DMS53 treated with DMSO at 0.1 percent for 48 hours (cell line): ENCODE results near the gene RASGEF1C.

Experiments used
- DNase-seq: peaks from one replicate; lab custom pipeline; 2025; ENCODE audit not compliant: unreplicated experiment; lab: John Stamatoyannopoulos, UW

The RASGEF1C gene

GRCh38 chr5:180086816-180087399, 122.1 kb downstream of the RASGEF1C start:
- DNase-seq, result no peak

GRCh38 chr5:180085837-180086236, 123.2 kb downstream of the RASGEF1C start:
- DNase-seq, result no peak

- DNase-seq, result peak; percentile 96
These were observed 124.1 kb downstream of the RASGEF1C start for GRCh38 chr5:180084638-180085561.

GRCh38 chr5:180083529-180084060, 125.4 kb downstream of the RASGEF1C start:
- DNase-seq, result no peak

GRCh38 chr5:180082633-180083420, 126.2 kb downstream of the RASGEF1C start:
- no peak for DNase-seq

GRCh38 chr5:180081481-180081880, 127.5 kb downstream of the RASGEF1C start:
- DNase-seq, result no peak

GRCh38 chr5:180080486-180081280, 128.3 kb downstream of the RASGEF1C start:
- DNase-seq, result no peak

GRCh38 chr5:180079702-180080466, 129.1 kb downstream of the RASGEF1C start:
- DNase-seq, result no peak

- no peak for DNase-seq
These were observed 130.7 kb downstream of the RASGEF1C start for GRCh38 chr5:180078348-180078747.

- DNase-seq, result no peak
These were observed 131.3 kb downstream of the RASGEF1C start for GRCh38 chr5:180077594-180078284.

- no peak for DNase-seq
These were observed 133.3 kb downstream of the RASGEF1C start for GRCh38 chr5:180075703-180076102.

GRCh38 chr5:180074462-180074861, 134.5 kb downstream of the RASGEF1C start:
- peak; percentile 40 for DNase-seq

- no peak for DNase-seq
These were observed 136.5 kb downstream of the RASGEF1C start for GRCh38 chr5:180072556-180072955.

- DNase-seq, result no peak
These were observed 136.8 kb downstream of the RASGEF1C start for GRCh38 chr5:180072256-180072548.

GRCh38 chr5:180071531-180072255, 137.3 kb downstream of the RASGEF1C start, which contains the start of gene RNF130:
Gene RNF130, minus strand, starts transcription at chr5:180071759. Its CDS starts 57 bp downstream, at chr5:180071702.
- DNase-seq, result peak; percentile 83

- peak; percentile 19 for DNase-seq
These were observed 138.1 kb downstream of the RASGEF1C start for GRCh38 chr5:180070756-180071530.

- no peak for DNase-seq
These were observed 139.3 kb downstream of the RASGEF1C start for GRCh38 chr5:180069589-180070247.
